GM06990 (cell line): Measurements from ENCODE around the gene HS2ST1.

ENCODE experiments used
- DNase-seq: peaks from one replicate; pipeline ENCODE4 v3.0.0-alpha.2; 2011; ENCODE audit not compliant: insufficient read length; ENCODE audit errors: extremely low read depth
- H3K27me3 ChIP-seq: replicated peaks from 2 replicates; pipeline ENCODE4 v1.6.0; 2011; ENCODE audit warnings: low read length; ENCODE audit not compliant: control insufficient read depth, insufficient read depth
- H3K36me3 ChIP-seq: 2 replicates; pipeline ENCODE4 v1.5.1; 2011; ENCODE audit warnings: low read length; ENCODE audit not compliant: control insufficient read depth, insufficient read depth
- H3K4me3 ChIP-seq: replicated peaks from 2 replicates; pipeline ENCODE4 v1.5.1; 2011; ENCODE audit warnings: low read depth, mild to moderate bottlenecking, control low read depth, low read length
- CTCF ChIP-seq: IDR thresholded peaks from 2 replicates; pipeline ENCODE4 v1.5.1; 2011; ENCODE audit warnings: low read length, control low read depth, mild to moderate bottlenecking, inconsistent platforms; ENCODE audit not compliant: insufficient read depth, poor library complexity, severe bottlenecking

Gene HS2ST1

GRCh38 chr1:87127581-87127980 is 213.1 kb downstream of the HS2ST1 start:
- DNase-seq: no peak
- no peaks in the 10 kb centered on the region for H3K27me3 ChIP-seq
- no peaks in the 10 kb centered on the region for H3K36me3 ChIP-seq
- no peak overlapping the region for H3K4me3 ChIP-seq
- TF ChIP-seq CTCF: no peak

- no peak for TF ChIP-seq CTCF
- H3K36me3 ChIP-seq: no peaks in the 10 kb centered on the region
- H3K4me3 ChIP-seq: no peak overlapping the region
- no peaks in the 10 kb centered on the region for H3K27me3 ChIP-seq
- DNase-seq: no peak
These were observed 214.6 kb downstream of the HS2ST1 start for GRCh38 chr1:87129038-87129437.

GRCh38 chr1:87129606-87130005 is 215.2 kb downstream of the HS2ST1 start:
- no peak for DNase-seq
- no peak overlapping the region for H3K4me3 ChIP-seq
- H3K27me3 ChIP-seq: no peaks in the 10 kb centered on the region
- no peak for TF ChIP-seq CTCF
- no peaks in the 10 kb centered on the region for H3K36me3 ChIP-seq

- no peak for TF ChIP-seq CTCF
- H3K4me3 ChIP-seq: no peak overlapping the region
- H3K36me3 ChIP-seq: no peaks in the 10 kb centered on the region
- H3K27me3 ChIP-seq: no peaks in the 10 kb centered on the region
- no peak for DNase-seq
These were observed 216.0 kb downstream of the HS2ST1 start for GRCh38 chr1:87130438-87130837.

- H3K36me3 ChIP-seq: no peaks in the 10 kb centered on the region
- no peaks in the 10 kb centered on the region for H3K27me3 ChIP-seq
- H3K4me3 ChIP-seq: peak overlapping the region; percentile 55
- peak; percentile 71 for DNase-seq
- TF ChIP-seq CTCF: peak; percentile 93
These were observed 217.4 kb downstream of the HS2ST1 start for GRCh38 chr1:87131809-87132283.

GRCh38 chr1:87132284-87132870 is 217.9 kb downstream of the HS2ST1 start:
- no peaks in the 10 kb centered on the region for H3K36me3 ChIP-seq
- H3K27me3 ChIP-seq: no peaks in the 10 kb centered on the region
- DNase-seq: no peak
- TF ChIP-seq CTCF: no peak
- H3K4me3 ChIP-seq: peak overlapping the region; percentile 55
